Keratinocyte (primary cell): ENCODE data around the gene TRIM67.

ENCODE experiments used
- EZH2 ChIP-seq: IDR thresholded peaks from one replicate; pipeline ENCODE4 v1.6.1; 2012; ENCODE audit warnings: inconsistent platforms, mild to moderate bottlenecking, low read length, moderate library complexity
- TF ChIP-seq, protein P1 (sequence below), 3 experiments: IDR thresholded peaks in 1 of 3; conservative IDR thresholded peaks in 1 of 3; optimal IDR thresholded peaks in 1 of 3; 2 replicates in 2 of 3; 3 replicates in 1 of 3; pipeline versions ENCODE3 to v1.5.1; 2011; ENCODE audit warnings: low read length in 3 of 3, mild to moderate bottlenecking in 3 of 3, moderate library complexity in 2 of 3, control low read depth in 1 of 3, inconsistent platforms in 1 of 3; ENCODE audit not compliant: insufficient read depth in 2 of 3; ENCODE audit errors: extremely low read depth in 1 of 3

DNA sequence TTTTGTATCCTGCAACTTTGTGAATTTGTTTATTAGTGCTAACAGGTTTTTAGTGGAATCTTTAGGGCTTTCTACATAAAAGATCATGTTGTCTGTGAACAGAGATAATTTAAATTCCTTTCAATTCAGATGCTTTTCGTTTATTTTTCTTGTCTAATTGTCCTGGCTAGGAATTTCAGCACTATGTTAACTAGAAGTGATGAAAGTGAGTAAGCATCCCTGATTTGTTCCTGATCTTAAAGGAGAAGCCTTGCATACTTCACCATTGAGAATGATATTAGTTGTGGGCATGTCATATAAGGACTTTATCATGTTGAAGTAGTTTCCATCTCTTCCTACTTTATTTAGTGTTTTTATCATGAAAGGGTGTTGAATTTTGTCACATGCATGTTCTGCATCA, 23.6 kb upstream of the TRIM67 start:
- TF ChIP-seq, protein P1, sequence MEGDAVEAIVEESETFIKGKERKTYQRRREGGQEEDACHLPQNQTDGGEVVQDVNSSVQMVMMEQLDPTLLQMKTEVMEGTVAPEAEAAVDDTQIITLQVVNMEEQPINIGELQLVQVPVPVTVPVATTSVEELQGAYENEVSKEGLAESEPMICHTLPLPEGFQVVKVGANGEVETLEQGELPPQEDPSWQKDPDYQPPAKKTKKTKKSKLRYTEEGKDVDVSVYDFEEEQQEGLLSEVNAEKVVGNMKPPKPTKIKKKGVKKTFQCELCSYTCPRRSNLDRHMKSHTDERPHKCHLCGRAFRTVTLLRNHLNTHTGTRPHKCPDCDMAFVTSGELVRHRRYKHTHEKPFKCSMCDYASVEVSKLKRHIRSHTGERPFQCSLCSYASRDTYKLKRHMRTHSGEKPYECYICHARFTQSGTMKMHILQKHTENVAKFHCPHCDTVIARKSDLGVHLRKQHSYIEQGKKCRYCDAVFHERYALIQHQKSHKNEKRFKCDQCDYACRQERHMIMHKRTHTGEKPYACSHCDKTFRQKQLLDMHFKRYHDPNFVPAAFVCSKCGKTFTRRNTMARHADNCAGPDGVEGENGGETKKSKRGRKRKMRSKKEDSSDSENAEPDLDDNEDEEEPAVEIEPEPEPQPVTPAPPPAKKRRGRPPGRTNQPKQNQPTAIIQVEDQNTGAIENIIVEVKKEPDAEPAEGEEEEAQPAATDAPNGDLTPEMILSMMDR (optimal IDR thresholded peaks at IDR 0.05 in 1 of 3, IDR thresholded peaks at IDR 0.05 in 1 of 3, conservative IDR thresholded peaks at IDR 0.05 in 1 of 3; ENCODE audit: extremely low read depth in 1 of 3, insufficient read depth in 2 of 3, low read length in 3 of 3) = no peak
- no peak for TF ChIP-seq EZH2
